ENCODE data around the gene AATF. TPM values are rescaled to one million over a fixed set of nuclear protein-coding genes. Genes with fewer than 3 reads are reported as not detected.

AATF gene
- polyA plus RNA-seq, 2 of the 4 experiments (the other 2 are of a cell fraction), result 51.9 to 120 TPM

DNA sequence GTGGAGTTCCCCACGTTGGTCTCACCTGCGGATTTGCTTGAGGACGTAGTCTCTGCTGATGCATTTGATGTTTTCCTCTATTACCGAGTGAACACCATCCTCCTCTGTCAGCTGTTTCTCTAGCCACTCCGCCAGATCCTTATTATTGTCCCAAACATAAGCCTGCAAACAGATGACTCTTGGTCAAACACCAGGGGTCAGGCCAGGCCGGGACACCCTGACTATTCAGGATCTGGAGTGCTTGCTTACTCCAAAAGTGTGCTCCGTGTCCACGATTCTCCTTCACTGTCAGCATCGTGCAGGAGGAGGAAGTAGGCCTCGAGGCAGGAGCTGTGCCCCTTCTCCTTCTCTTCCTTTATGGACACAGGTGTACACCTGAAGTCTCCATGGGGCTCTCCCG, 140.2 kb downstream of the AATF start:
- ATAC-seq (no peak; a peak in 1 of 6 replicates), DNase-seq (ENCODE audit: low read depth in 1 of 2, low spot score in 1 of 2) (no peak), FAIRE-seq (no peak)
- CTCF ChIA-PET, result interaction anchor here (0.7 to 1.4 kb wide), 4 partner anchors 15 to 43 kb away, joined by 3 to 5 read pairs (median 4); no protein-coding TSS in a partner anchor
- 90% methylated on average over 11 of the region's 11 CpGs for WGBS (ENCODE audit: missing lambda C conversion rate)
- TF ChIP-seq ESRRA (IDR thresholded peaks at IDR 0.05; ENCODE audit: borderline replicate concordance, low read length) (no peak), ZC3H11A (IDR thresholded peaks at IDR 0.05) (no peak), RFX5 (IDR thresholded peaks at IDR 0.05) (no peak)
- Histone ChIP-seq H3K4me3 (no peak overlapping the region), H3K27ac (no peak overlapping the region), H3K9me3 (no peaks in the 10 kb centered on the region), H3K4me2 (no peak overlapping the region), H3K4me1 (peaks cover 10% of the 10 kb centered on the region; the same call in 1 of the 3 replicates)
- POLR2A ChIA-PET, result interaction anchor here (0.7 kb wide), 1 partner anchor 140 kb away, joined by 3 read pairs; the partner anchor contains the start of gene AATF

DNA sequence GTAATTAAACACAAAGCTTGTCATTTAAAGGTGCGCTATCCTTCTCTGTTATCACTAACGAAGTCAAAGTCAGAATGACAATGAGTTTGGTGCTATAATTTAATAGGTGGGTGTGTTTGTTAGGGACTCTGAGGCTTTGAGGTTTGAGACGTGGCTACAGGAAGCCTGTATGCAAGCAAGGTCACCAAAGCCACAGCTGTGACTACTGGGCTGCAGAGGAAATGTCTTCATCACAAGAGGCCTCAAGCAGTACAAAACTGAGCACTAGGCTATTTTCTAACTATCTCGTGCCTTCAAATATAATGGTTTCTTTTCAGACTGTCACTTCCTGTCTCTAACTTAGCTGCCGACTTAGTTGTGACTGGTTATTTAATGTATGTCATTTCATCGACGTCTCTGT, 141.2 kb downstream of the AATF start:
- peaks cover 10% of the 10 kb centered on the region; the same call in 1 of the 3 replicates for H3K4me1 ChIP-seq
- H3K4me2 ChIP-seq, result no peak overlapping the region
- H3K9me3 ChIP-seq, result no peaks in the 10 kb centered on the region
- TF ChIP-seq NPAS2 (CRISPR knock-in tag; IDR thresholded peaks at IDR 0.05; ENCODE audit: borderline replicate concordance) (no peak), ESRRA (IDR thresholded peaks at IDR 0.05; ENCODE audit: borderline replicate concordance, low read length) (no peak), SREBF2 (IDR thresholded peaks at IDR 0.05) (no peak)
- DNase-seq (ENCODE audit: low read depth in 1 of 2, low spot score in 1 of 2) (no peak), ATAC-seq (no peak), FAIRE-seq (no peak)
- H3K27ac ChIP-seq, result no peak overlapping the region
- 92% methylated on average over 7 of the region's 7 CpGs for WGBS (ENCODE audit: missing lambda C conversion rate)
- CTCF ChIA-PET, result interaction anchor here (1.3 to 2.0 kb wide), 3 partner anchors 14 to 44 kb away, joined by 3 to 10 read pairs (median 5); no protein-coding TSS in a partner anchor
- POLR2A ChIA-PET, result no interaction called here
- H3K4me3 ChIP-seq, result no peak overlapping the region

- TF ChIP-seq, protein P1, sequence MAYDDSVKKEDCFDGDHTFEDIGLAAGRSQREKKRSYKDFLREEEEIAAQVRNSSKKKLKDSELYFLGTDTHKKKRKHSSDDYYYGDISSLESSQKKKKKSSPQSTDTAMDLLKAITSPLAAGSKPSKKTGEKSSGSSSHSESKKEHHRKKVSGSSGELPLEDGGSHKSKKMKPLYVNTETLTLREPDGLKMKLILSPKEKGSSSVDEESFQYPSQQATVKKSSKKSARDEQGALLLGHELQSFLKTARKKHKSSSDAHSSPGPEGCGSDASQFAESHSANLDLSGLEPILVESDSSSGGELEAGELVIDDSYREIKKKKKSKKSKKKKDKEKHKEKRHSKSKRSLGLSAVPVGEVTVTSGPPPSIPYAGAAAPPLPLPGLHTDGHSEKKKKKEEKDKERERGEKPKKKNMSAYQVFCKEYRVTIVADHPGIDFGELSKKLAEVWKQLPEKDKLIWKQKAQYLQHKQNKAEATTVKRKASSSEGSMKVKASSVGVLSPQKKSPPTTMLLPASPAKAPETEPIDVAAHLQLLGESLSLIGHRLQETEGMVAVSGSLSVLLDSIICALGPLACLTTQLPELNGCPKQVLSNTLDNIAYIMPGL (CRISPR knock-in tag; IDR thresholded peaks at IDR 0.05; ENCODE audit: borderline replicate concordance), result no peak
- TF ChIP-seq GATA3 (IDR thresholded peaks at IDR 0.05; ENCODE audit: borderline replicate concordance), result no peak
- TF ChIP-seq CBX8 (IDR thresholded peaks at IDR 0.05), result no peak
- TF ChIP-seq ATOH8 (CRISPR knock-in tag; IDR thresholded peaks at IDR 0.05; ENCODE audit: low read depth), result no peak
- no peak for TF ChIP-seq POLR2AphosphoS2 (conservative IDR thresholded peaks at IDR 0.05; ENCODE audit: low read length)
- TF ChIP-seq SMC3 (IDR thresholded peaks at IDR 0.05), result no peak
- no peak for TF ChIP-seq NR3C1 (IDR thresholded peaks at IDR 0.05)
- no peak for TF ChIP-seq ZSCAN20 (CRISPR knock-in tag; IDR thresholded peaks at IDR 0.05)
- TF ChIP-seq ELK1 (IDR thresholded peaks at IDR 0.05; ENCODE audit: low read depth, low read length), result no peak
- no peak for TF ChIP-seq USF2 (IDR thresholded peaks at IDR 0.05)
- no peak for TF ChIP-seq EP300 (IDR thresholded peaks at IDR 0.05)
- TF ChIP-seq ESRRA (IDR thresholded peaks at IDR 0.05; ENCODE audit: borderline replicate concordance, low read length), result no peak
- ChIA-PET CTCF (interaction anchor here (1.6 to 2.0 kb wide), 2 partner anchors 43 to 45 kb away, joined by 3 to 10 read pairs; no protein-coding TSS in a partner anchor), POLR2A (no interaction called here)
- Histone ChIP-seq H3K27ac (no peak overlapping the region), H3K9me3 (no peaks in the 10 kb centered on the region), H3K4me1 (peaks cover 10% of the 10 kb centered on the region; the same call in 1 of the 3 replicates), H3K4me3 (no peak overlapping the region), H3K4me2 (no peak overlapping the region)
- FAIRE-seq (no peak), ATAC-seq (no peak), DNase-seq (ENCODE audit: low read depth in 1 of 2, low spot score in 1 of 2) (no peak)
- WGBS (ENCODE audit: missing lambda C conversion rate), result 86% methylated on average over 3 of the region's 3 CpGs
These were observed 142.2 kb downstream of the AATF start for GRCh38 chr17:37090941-37091340.
